Measurements from ENCODE around the gene BICRA.

DNA sequence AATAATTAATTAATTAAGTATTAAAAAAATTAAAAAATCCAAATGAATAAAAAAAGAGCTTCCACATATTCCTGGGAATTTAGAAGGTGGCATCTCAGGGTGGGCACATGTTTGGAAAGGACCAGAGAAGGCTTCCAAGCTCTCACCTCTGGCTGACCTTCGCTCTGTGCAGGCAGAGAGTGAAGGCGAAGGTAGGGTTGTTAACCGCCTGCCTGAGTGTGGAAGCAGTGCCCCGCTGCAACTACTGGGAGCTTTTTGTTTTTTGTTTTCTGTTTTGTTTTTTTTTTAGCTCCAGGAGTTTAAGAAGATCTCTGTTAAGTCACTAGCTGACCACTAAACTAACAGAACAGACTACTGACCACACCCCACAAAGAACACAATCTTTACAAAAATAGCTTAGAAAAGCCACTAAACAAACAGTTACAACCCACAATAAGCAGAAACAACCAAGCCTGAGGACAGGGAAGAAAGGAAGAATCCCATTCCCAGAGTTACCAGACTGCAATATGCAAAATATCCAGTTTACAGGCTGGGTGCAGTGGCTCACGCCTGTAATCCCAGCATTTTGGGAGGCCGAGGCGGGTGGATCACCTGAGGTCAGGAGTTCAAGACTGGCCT, 47.4 kb upstream of the BICRA start:
- TF ChIP-seq, protein P1, sequence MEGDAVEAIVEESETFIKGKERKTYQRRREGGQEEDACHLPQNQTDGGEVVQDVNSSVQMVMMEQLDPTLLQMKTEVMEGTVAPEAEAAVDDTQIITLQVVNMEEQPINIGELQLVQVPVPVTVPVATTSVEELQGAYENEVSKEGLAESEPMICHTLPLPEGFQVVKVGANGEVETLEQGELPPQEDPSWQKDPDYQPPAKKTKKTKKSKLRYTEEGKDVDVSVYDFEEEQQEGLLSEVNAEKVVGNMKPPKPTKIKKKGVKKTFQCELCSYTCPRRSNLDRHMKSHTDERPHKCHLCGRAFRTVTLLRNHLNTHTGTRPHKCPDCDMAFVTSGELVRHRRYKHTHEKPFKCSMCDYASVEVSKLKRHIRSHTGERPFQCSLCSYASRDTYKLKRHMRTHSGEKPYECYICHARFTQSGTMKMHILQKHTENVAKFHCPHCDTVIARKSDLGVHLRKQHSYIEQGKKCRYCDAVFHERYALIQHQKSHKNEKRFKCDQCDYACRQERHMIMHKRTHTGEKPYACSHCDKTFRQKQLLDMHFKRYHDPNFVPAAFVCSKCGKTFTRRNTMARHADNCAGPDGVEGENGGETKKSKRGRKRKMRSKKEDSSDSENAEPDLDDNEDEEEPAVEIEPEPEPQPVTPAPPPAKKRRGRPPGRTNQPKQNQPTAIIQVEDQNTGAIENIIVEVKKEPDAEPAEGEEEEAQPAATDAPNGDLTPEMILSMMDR (conservative IDR thresholded peaks at IDR 0.05; ENCODE audit: low read depth, low read length), result no peak
- TF ChIP-seq RFX5 (IDR thresholded peaks at IDR 0.05; ENCODE audit: low read depth, low read length), result no peak
- TF ChIP-seq RAD21 (IDR thresholded peaks at IDR 0.05; ENCODE audit: low read length), result no peak
- no peak for TF ChIP-seq POLR2A (IDR thresholded peaks at IDR 0.05; ENCODE audit: low read depth, low read length)
